GM13976 (cell line): ENCODE measurements around the gene CTRL.
A peak's percentile ranks its signal among the peaks of the same experiment; 100 is the strongest.
"Not testable (repeated sequence)": the region's sequence is repeated elsewhere in the genome, so short reads cannot be mapped to it uniquely, and the experiment has no call there.

ENCODE experiments used
- DNase-seq: peaks from one replicate; pipeline ENCODE4 v3.0.0; 2012; ENCODE audit warnings: low spot score
- CTCF ChIP-seq: IDR thresholded peaks from 2 replicates; pipeline ENCODE4 v1.5.1; 2012; ENCODE audit warnings: borderline replicate concordance, mild to moderate bottlenecking; ENCODE audit not compliant: insufficient read depth; ENCODE audit errors: extremely low read depth, missing control alignments, control extremely low read depth
- in situ Hi-C: fragments of 300-500 bp; cut with MboI; formaldehyde crosslinking; loops from one replicate; pipeline ENCODE4 v1.12.0; 2022; ENCODE audit warnings: low sequenced_read_pairs, mixed read lengths, inconsistent platforms; ENCODE audit not compliant: unreplicated experiment

Gene CTRL

GRCh38 chr16:67975321-67976105 is 43.9 kb upstream of the CTRL start:
- no peak for DNase-seq
- in situ Hi-C loops, result no loop called here
- TF ChIP-seq CTCF, result no peak

DNA sequence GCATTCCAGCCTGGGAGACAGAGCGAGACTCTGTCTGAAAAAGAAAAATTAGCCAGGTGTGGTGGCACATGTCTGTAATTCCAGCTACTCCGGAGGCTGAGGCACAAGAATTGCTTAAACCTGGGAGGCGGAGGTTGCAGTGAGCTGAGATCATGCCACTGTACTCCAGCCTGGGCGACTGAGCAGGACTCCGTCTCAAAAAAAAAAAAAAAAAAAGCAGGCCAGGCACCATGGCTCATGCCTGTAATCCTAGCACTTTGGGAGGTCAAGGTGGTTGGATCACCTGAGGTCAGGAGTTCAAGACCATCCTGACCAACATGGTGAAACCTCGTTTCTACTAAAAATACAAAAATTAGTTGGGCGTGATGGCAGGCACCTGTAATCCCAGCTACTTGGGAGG is 40.6 kb upstream of the CTRL start:
- DNase-seq, in situ Hi-C loops: not testable (repeated sequence)

- TF ChIP-seq CTCF, result no peak
- no peak for DNase-seq
- in situ Hi-C loops, result no loop called here
Measured at GRCh38 chr16:67971111-67971510, 39.4 kb upstream of the CTRL start.

DNA sequence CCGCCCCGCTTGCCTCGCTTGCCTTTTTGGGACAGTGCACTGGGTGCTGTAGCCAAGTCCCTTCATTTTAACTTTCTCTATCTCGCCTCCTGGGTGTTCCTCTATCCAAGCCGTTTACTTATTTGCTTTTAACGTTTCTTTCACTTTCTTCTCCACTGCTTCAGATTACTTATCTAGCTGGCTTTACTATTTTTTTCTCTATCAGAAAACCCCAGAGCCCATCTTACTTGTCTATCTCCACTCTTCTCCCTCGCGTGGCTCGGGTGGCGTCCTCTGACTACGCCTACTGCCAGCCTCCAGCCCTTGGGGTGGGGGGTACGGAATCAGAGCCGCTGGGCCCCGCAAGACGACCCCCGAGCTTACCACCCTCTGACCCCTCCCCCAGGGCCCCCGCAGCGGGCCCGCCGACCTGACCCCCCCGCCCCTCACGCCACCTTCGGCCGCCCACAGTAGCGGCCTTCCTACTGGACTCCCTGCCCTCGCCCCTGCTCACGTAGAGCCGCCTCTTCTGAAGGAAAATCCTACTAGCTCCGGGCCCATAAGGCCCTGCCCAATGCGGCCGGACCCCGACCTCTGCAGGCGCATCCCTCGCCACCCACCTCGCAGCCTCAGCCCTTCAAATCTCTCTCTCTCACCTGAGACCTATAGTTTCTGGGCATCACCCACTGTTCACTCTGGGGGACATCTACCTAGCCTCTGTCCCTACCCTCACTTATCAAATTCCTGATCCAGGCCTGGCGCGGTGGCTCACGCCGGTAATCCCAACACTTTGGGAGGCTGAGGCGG is 37.8 kb upstream of the CTRL start:
- in situ Hi-C loops, result no loop called here
- no peak for TF ChIP-seq CTCF
- peak; percentile 60 for DNase-seq

DNA sequence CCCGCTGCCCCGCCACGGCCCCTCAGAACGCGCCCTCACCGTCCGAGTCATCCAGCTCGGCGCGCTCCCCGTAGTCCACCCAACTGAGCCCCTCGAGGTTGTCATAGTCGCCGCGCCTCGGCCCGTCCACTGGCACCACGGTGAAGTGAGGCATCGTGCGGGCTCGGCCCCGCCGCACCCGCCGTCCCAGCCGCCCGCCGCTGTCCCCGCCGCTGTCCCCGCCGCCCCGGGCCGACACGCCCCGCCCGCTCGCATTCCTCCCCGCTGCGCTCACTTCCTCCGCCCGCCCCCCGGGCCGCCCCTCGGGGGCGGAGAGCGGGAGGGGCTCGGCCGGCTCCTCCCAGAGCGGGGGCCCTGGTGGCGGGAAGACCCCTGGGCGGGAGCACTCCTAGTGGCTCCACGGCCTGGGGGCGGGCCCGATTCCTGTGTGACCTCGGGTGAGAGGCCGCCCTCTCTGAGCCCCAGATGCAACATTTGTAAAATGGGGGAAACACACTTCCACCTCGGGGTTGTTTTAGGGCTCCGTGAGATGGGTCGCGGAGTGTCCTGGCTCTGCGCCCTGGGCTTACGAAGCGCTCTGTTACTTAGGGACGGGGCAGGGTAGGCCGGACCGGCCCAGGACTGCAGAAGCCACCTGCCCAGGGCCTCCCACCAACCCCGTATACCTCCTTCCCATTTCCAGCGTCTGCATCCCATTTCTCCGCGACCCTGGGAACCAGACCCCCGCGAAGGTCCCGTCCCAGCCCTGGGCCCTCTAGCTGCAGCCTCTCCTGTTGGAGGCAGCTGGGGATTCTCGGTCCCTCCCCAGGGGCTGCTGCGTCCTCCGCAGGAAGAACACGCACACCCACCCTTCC is 37.0 kb upstream of the CTRL start, which contains the start of gene SLC12A4:
Gene SLC12A4, minus strand, starts transcription at position 238 of the 854 bp plus-strand sequence. Its CDS starts 84 bp downstream, at position 154.
- peak; percentile 99 for DNase-seq
- in situ Hi-C loops, result no loop called here

DNA sequence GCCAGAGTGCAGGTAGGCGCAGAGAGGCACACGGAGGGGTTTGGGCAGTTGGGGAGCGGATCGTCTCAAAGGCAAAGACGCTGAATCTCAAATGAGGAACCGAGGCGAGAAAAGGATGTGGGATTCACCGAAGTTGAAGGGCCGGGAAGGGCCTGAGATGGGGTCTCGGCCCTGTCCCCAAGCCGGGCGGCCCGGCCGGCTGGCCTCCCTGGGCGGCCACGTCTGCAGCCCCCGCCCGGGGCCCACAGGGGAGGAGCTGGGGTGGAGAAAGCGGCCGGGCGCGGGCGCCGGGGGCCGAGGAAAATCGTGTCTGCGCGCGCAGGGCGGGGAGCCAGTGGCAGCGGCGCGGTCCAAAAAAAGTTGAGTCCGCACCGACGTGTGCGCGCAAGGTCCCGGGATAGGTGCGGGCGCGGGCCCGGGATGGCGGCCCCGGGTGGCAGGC is 36.3 kb upstream of the CTRL start:
- TF ChIP-seq CTCF, result no peak
- peak; percentile 69 for DNase-seq
- in situ Hi-C loops, result no loop called here

More for the DNA sequence above, 37.0 kb upstream of the CTRL start, which contains the start of gene SLC12A4:
- TF ChIP-seq CTCF, result no peak
